Lower lobe of right lung (tissue), 2 donors: Measurements from ENCODE around the gene MAMDC2. TPM values are rescaled to one million over a fixed set of nuclear protein-coding genes. Genes with fewer than 3 reads are reported as not detected.

Experiments
- ATAC-seq, 2 donors: fragments of 200-7000 bp; cut with Tn5 transposase; one replicate each; pipeline ENCODE4 v1.9.1; 2020 to 2022; ENCODE audit warnings: mild to moderate bottlenecking in 2 of 2, moderate library complexity in 2 of 2
- DNase-seq: peaks from one replicate; pipeline ENCODE4 v3.0.0-alpha.2; 2020
- H3K27ac ChIP-seq: fragments of 200-600 bp; one replicate; pipeline ENCODE4 v1.8.0; 2022
- H3K27me3 ChIP-seq: fragments of 200-600 bp; one replicate; pipeline ENCODE4 v1.8.0; 2022; ENCODE audit warnings: low read depth
- H3K36me3 ChIP-seq: fragments of 200-600 bp; one replicate; pipeline ENCODE4 v1.8.0; 2022; ENCODE audit warnings: mild to moderate bottlenecking
- H3K4me1 ChIP-seq: fragments of 200-600 bp; one replicate; pipeline ENCODE4 v1.8.0; 2022
- H3K4me3 ChIP-seq: fragments of 200-600 bp; one replicate; pipeline ENCODE4 v1.8.0; 2022; ENCODE audit warnings: mild to moderate bottlenecking
- H3K9me3 ChIP-seq: fragments of 200-600 bp; one replicate; pipeline ENCODE4 v1.8.0; 2022
- intact Hi-C: fragments of 100-400 bp; cut with DNase I; formaldehyde crosslinking; loops from one replicate; pipeline ENCODE4 v1.11.0; 2022
- total RNA-seq: library from RNA; stranded (reverse); fragmentation: NEBNext Ultra II Directional; extraction: Animal tissue kit (Norgen Biotek cat#: 25700); gene quantifications from one replicate; pipeline ENCODE4 v1.2.1, GENCODE V29; 2021
- TF ChIP-seq, protein P1 (sequence below): fragments of 200-600 bp; IDR thresholded peaks from one replicate; pipeline ENCODE4 v1.8.0; 2022; ENCODE audit warnings: antibody characterized with exemption, mild to moderate bottlenecking
- donor health status: DM: no; HTN: yes; CAD: no; lungs with severe emphysema.

MAMDC2 gene
- total RNA-seq, 1 donor from 2014 or later, result 35.1 TPM

DNA sequence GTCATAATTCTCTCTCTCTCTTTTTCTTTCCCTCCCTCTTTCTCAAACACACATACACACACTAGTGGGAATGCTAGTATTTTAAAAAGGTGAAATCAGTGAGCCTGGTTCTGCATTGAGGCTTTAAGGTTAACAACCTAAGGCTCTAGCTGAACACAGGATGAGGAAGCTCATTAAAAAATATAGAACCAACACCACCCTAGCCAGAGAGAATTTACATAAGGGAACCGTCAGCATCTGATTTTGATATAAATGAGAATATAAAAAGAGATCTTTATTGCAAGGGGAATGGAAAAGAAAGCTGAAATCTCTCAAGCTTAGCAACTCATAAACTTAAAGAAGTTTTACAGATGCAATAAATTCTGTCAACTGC, 100.5 kb downstream of the MAMDC2 start:
- Histone ChIP-seq H3K4me3 (no peak overlapping the region), H3K27ac (no peak overlapping the region), H3K9me3 (no peaks in the 10 kb centered on the region), H3K27me3 (no peaks in the 10 kb centered on the region), H3K4me1 (no peaks in the 10 kb centered on the region), H3K36me3 (peaks cover 30% of the 10 kb centered on the region)
- DNase-seq, result no peak
- intact Hi-C loops, result no loop called here
- ATAC-seq, result no peak
- TF ChIP-seq, protein P1, sequence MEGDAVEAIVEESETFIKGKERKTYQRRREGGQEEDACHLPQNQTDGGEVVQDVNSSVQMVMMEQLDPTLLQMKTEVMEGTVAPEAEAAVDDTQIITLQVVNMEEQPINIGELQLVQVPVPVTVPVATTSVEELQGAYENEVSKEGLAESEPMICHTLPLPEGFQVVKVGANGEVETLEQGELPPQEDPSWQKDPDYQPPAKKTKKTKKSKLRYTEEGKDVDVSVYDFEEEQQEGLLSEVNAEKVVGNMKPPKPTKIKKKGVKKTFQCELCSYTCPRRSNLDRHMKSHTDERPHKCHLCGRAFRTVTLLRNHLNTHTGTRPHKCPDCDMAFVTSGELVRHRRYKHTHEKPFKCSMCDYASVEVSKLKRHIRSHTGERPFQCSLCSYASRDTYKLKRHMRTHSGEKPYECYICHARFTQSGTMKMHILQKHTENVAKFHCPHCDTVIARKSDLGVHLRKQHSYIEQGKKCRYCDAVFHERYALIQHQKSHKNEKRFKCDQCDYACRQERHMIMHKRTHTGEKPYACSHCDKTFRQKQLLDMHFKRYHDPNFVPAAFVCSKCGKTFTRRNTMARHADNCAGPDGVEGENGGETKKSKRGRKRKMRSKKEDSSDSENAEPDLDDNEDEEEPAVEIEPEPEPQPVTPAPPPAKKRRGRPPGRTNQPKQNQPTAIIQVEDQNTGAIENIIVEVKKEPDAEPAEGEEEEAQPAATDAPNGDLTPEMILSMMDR, result no peak

- no peak for ATAC-seq
- DNase-seq, result no peak
- Histone ChIP-seq H3K27ac (no peak overlapping the region), H3K36me3 (peaks cover 25% of the 10 kb centered on the region), H3K4me3 (no peak overlapping the region), H3K4me1 (no peaks in the 10 kb centered on the region), H3K27me3 (no peaks in the 10 kb centered on the region), H3K9me3 (no peaks in the 10 kb centered on the region)
- intact Hi-C loops, result no loop called here
- TF ChIP-seq, protein P1, result no peak
Measured at GRCh38 chr9:70145981-70146380, 102.3 kb downstream of the MAMDC2 start.

GRCh38 chr9:70147196-70147595, 103.5 kb downstream of the MAMDC2 start:
- intact Hi-C loops, result no loop called here
- H3K27me3 ChIP-seq, result no peaks in the 10 kb centered on the region
- no peaks in the 10 kb centered on the region for H3K9me3 ChIP-seq
- TF ChIP-seq, protein P1, result no peak
- DNase-seq (no peak), ATAC-seq (no peak)
- no peak overlapping the region for H3K4me3 ChIP-seq
- peaks cover 29% of the 10 kb centered on the region for H3K36me3 ChIP-seq
- no peaks in the 10 kb centered on the region for H3K4me1 ChIP-seq
- H3K27ac ChIP-seq, result no peak overlapping the region

DNA sequence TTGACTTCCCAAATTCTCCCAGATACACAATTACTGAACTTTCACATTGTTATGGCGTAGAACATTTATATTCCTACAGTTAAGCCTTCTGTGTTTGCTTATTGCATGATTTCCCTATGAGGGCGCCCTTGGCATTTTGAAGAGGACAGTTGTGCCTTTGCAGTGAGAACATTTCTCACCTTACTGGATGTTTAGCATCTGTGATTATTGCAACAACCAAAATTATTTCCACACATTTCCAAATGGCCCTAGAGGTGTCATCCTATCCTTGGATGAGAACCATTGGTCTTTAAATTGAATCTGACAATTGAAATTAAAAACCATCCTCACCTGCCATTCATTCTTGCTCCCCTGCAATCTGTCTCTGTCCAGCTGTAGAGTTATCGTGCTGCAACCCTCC, 104.0 kb downstream of the MAMDC2 start:
- no peak for ATAC-seq

GRCh38 chr9:70152350-70152749, 108.7 kb downstream of the MAMDC2 start:
- H3K9me3 ChIP-seq, result no peaks in the 10 kb centered on the region
- no peaks in the 10 kb centered on the region for H3K4me1 ChIP-seq
- no peak for DNase-seq
- ATAC-seq, result no peak
- no peak overlapping the region for H3K4me3 ChIP-seq
- TF ChIP-seq, protein P1, result no peak
- H3K27ac ChIP-seq, result no peak overlapping the region
- intact Hi-C loops, result no loop called here
- H3K27me3 ChIP-seq, result no peaks in the 10 kb centered on the region
- peaks cover 11% of the 10 kb centered on the region for H3K36me3 ChIP-seq

More for the DNA sequence above, 104.0 kb downstream of the MAMDC2 start:
- H3K9me3 ChIP-seq, result no peaks in the 10 kb centered on the region
- TF ChIP-seq, protein P1, result no peak
- DNase-seq, result no peak
- no peaks in the 10 kb centered on the region for H3K4me1 ChIP-seq
- no peak overlapping the region for H3K4me3 ChIP-seq
- no peaks in the 10 kb centered on the region for H3K27me3 ChIP-seq
- intact Hi-C loops, result no loop called here
- H3K36me3 ChIP-seq, result peaks cover 29% of the 10 kb centered on the region
- H3K27ac ChIP-seq, result no peak overlapping the region

GRCh38 chr9:70156729-70157128, 113.1 kb downstream of the MAMDC2 start:
- no peak for DNase-seq
- H3K27ac ChIP-seq, result no peak overlapping the region
- H3K4me3 ChIP-seq, result no peak overlapping the region
- no peak for ATAC-seq
- H3K9me3 ChIP-seq, result no peaks in the 10 kb centered on the region
- intact Hi-C loops, result no loop called here
- no peaks in the 10 kb centered on the region for H3K4me1 ChIP-seq
- TF ChIP-seq, protein P1, result no peak
- no peaks in the 10 kb centered on the region for H3K36me3 ChIP-seq
- H3K27me3 ChIP-seq, result no peaks in the 10 kb centered on the region
